Pericardium fibroblast (primary cell): Measurements from ENCODE around the gene GABRQ. TPM values are rescaled to one million over a fixed set of nuclear protein-coding genes. Genes with fewer than 3 reads are reported as not detected.

Experiments
- total RNA-seq: library from RNA; depleted of rRNA; stranded (reverse); fragments of >200 nt; gene quantifications from 2 replicates; pipeline ENCODE4 v1.2.3, GENCODE V29; 2015

The GABRQ gene
- total RNA-seq, result not detected in 2 replicates

GRCh38 chrX:152637649-152638442, at the start of gene GABRQ:
GABRQ (plus strand) TSS chrX:152637895; CDS start chrX:152638203, 308 bp downstream.

GRCh38 chrX:152697952-152698931, 60.5 kb downstream of the GABRQ start, which contains the start of gene MAGEA3:
MAGEA3 (plus strand) TSS chrX:152698794; CDS start chrX:152700833, 2,039 bp downstream.

Other genes starting within 250 kb of the GABRQ start
- gene GABRA3, start 186.6 kb upstream of the GABRQ start, total RNA-seq, result not detected in 2 replicates
- gene MAGEA3, start 60.9 kb downstream of the GABRQ start, total RNA-seq, result not detected in 2 replicates
- not detected in 2 replicates for gene CSAG2, start 71.4 kb downstream of the GABRQ start, total RNA-seq
- not detected in 2 replicates for gene MAGEA2B, start 76.7 kb downstream of the GABRQ start, total RNA-seq
- gene CSAG1, start 95.8 kb downstream of the GABRQ start, total RNA-seq, result not detected in 2 replicates
- gene MAGEA12, start 95.9 kb downstream of the GABRQ start, total RNA-seq, result not detected in 2 replicates
- gene MAGEA2, start 115.9 kb downstream of the GABRQ start, total RNA-seq, result not detected in 2 replicates
- gene CSAG3, start 121.3 kb downstream of the GABRQ start, total RNA-seq, result not detected in 2 replicates
- not detected in 2 replicates for gene MAGEA6, start 131.8 kb downstream of the GABRQ start, total RNA-seq
- 27.1 and 36.5 TPM in 2 replicates for gene CETN2, start 192.9 kb downstream of the GABRQ start, total RNA-seq
- gene NSDHL, start 193.2 kb downstream of the GABRQ start, total RNA-seq, result 21.7 and 25.9 TPM in 2 replicates